Cardiac muscle cell (in vitro differentiated cells and primary cell): ENCODE results near the gene GNA12. TPM values are rescaled to one million over a fixed set of nuclear protein-coding genes. Genes with fewer than 3 reads are reported as not detected.
A peak's percentile ranks its signal among the peaks of the same experiment; 100 is the strongest.
"Not testable (repeated sequence)": the region's sequence is repeated elsewhere in the genome, so short reads cannot be mapped to it uniquely, and the experiment has no call there.

ENCODE experiments used
- DNase-seq, 2 donors: peaks; one replicate each; pipeline versions ENCODE4 v3.0.0 to v3.0.0-alpha.2; 2010 to 2017; ENCODE audit warnings: low read depth in 1 of 2, low spot score in 1 of 2
- H3K27ac ChIP-seq: fragments of 200-600 bp; sonication (generic); 2 replicates; pipeline ENCODE4 v1.5.1; 2016
- H3K27me3 ChIP-seq: fragments of 200-600 bp; sonication (generic); 2 replicates; pipeline ENCODE4 v1.6.0; 2016; ENCODE audit warnings: control low read depth
- H3K36me3 ChIP-seq: fragments of 200-600 bp; sonication (generic); 2 replicates; pipeline ENCODE4 v1.5.1; 2016; ENCODE audit warnings: control low read depth
- H3K4me1 ChIP-seq: fragments of 200-600 bp; sonication (generic); 2 replicates; pipeline ENCODE4 v1.8.1; 2017; ENCODE audit warnings: low read depth, mild to moderate bottlenecking, mixed run types
- H3K4me3 ChIP-seq: fragments of 200-600 bp; sonication (generic); 2 replicates; pipeline ENCODE4 v1.5.1; 2016; ENCODE audit warnings: mild to moderate bottlenecking
- H3K9me3 ChIP-seq: fragments of 200-600 bp; sonication (generic); 2 replicates; pipeline ENCODE4 v1.5.1; 2017; ENCODE audit warnings: low read depth, mild to moderate bottlenecking, control low read depth
- CTCF ChIP-seq: IDR thresholded peaks from 2 replicates; pipeline ENCODE4 v1.5.1; 2012; ENCODE audit warnings: low read depth, mild to moderate bottlenecking, low read length
- polyA plus RNA-seq: library from polyadenylated mRNA; unstranded; fragments of >200 nt; fragmentation: Nextera tagmentation; extraction: Ambion mirVana; gene quantifications from 2 replicates; pipeline ENCODE4 v1.2.1, GENCODE V29; 2016
- total RNA-seq: library from RNA; depleted of rRNA; stranded (reverse); fragments of >200 nt; gene quantifications from 2 replicates; pipeline ENCODE4 v1.2.3, GENCODE V29; 2016

Gene GNA12
- total and polyA plus RNA-seq, 2 experiments from 2014 or later, result 54.4 to 59.1 TPM

- H3K36me3 ChIP-seq, result no peaks in the 10 kb centered on the region
- no peak overlapping the region for H3K27ac ChIP-seq
- H3K27me3 ChIP-seq, result peaks cover 18% of the 10 kb centered on the region
- no peaks in the 10 kb centered on the region for H3K9me3 ChIP-seq
- DNase-seq, result no peak
- no peak overlapping the region for H3K4me3 ChIP-seq
- TF ChIP-seq CTCF, result no peak
- H3K4me1 ChIP-seq, result peaks cover 4% of the 10 kb centered on the region
Measured at GRCh38 chr7:2681929-2682799, 161.9 kb downstream of the GNA12 start.

GRCh38 chr7:2680792-2681490, 163.2 kb downstream of the GNA12 start:
- TF ChIP-seq CTCF, result peak; percentile 72
- Histone ChIP-seq H3K4me1 (peaks cover 4% of the 10 kb centered on the region), H3K9me3 (no peaks in the 10 kb centered on the region), H3K36me3 (no peaks in the 10 kb centered on the region), H3K4me3 (no peak overlapping the region), H3K27ac (no peak overlapping the region), H3K27me3 (peaks cover 6% of the 10 kb centered on the region)
- peak; percentile 72 to 76 for DNase-seq

GRCh38 chr7:2680256-2680655, 163.9 kb downstream of the GNA12 start:
- DNase-seq, result no peak
- Histone ChIP-seq H3K4me1 (peaks cover 4% of the 10 kb centered on the region), H3K36me3 (no peaks in the 10 kb centered on the region), H3K4me3 (no peak overlapping the region), H3K27ac (no peak overlapping the region), H3K27me3 (peaks cover 2% of the 10 kb centered on the region), H3K9me3 (no peaks in the 10 kb centered on the region)
- TF ChIP-seq CTCF, result no peak

- H3K4me1 ChIP-seq, H3K36me3 ChIP-seq, H3K9me3 ChIP-seq, H3K27ac ChIP-seq, H3K4me3 ChIP-seq, H3K27me3 ChIP-seq, DNase-seq: not testable (repeated sequence)
Measured at GRCh38 chr7:2679135-2680127, 164.7 kb downstream of the GNA12 start.

GRCh38 chr7:2678454-2678853, 165.7 kb downstream of the GNA12 start:
- not testable (repeated sequence) for H3K36me3 ChIP-seq, H3K4me1 ChIP-seq, H3K27ac ChIP-seq, H3K9me3 ChIP-seq, H3K4me3 ChIP-seq, DNase-seq, H3K27me3 ChIP-seq

Other genes with a start within 250 kb of the GNA12 start
- gene TTYH3, start 212.3 kb downstream of the GNA12 start, total RNA-seq, result 61.0 and 64.6 TPM in 2 replicates
- 71.4 and 86.6 TPM in 2 replicates for gene TTYH3, start 212.3 kb downstream of the GNA12 start, polyA plus RNA-seq
- gene AMZ1, start 156.1 kb downstream of the GNA12 start, total RNA-seq, result 0.80 and 1.1 TPM in 2 replicates
- 1.6 and 1.7 TPM in 2 replicates for gene AMZ1, start 156.1 kb downstream of the GNA12 start, polyA plus RNA-seq
- gene CARD11, start 199.6 kb upstream of the GNA12 start, total RNA-seq, result 0.07 and 0.15 TPM in 2 replicates
- not detected in 2 replicates for gene CARD11, start 199.6 kb upstream of the GNA12 start, polyA plus RNA-seq